GM11168 (cell line): ENCODE results near the gene SUCLG2.

Experiments used
- in situ Hi-C: fragments of 300-500 bp; cut with MboI; formaldehyde crosslinking; loops from one replicate; pipeline ENCODE4 v1.12.0; 2022; ENCODE audit warnings: low sequenced_read_pairs; ENCODE audit not compliant: unreplicated experiment

The SUCLG2 gene

GRCh38 chr3:67357610-67358458 is 296.6 kb downstream of the SUCLG2 start:
- in situ Hi-C loops = loop anchor here (25.0 kb wide), 1 partner anchor 396 kb away; no protein-coding TSS in a partner anchor

GRCh38 chr3:67349551-67350174 is 304.7 kb downstream of the SUCLG2 start:
- in situ Hi-C loops = loop anchor here (25.0 kb wide), 1 partner anchor 387 kb away; no protein-coding TSS in a partner anchor

- in situ Hi-C loops = no loop called here
These were observed 308.3 kb downstream of the SUCLG2 start for GRCh38 chr3:67346081-67346480.

- in situ Hi-C loops = no loop called here
These were observed 318.6 kb downstream of the SUCLG2 start for GRCh38 chr3:67335813-67336212.

- in situ Hi-C loops = no loop called here
These were observed 319.8 kb downstream of the SUCLG2 start for GRCh38 chr3:67334588-67334987.

DNA sequence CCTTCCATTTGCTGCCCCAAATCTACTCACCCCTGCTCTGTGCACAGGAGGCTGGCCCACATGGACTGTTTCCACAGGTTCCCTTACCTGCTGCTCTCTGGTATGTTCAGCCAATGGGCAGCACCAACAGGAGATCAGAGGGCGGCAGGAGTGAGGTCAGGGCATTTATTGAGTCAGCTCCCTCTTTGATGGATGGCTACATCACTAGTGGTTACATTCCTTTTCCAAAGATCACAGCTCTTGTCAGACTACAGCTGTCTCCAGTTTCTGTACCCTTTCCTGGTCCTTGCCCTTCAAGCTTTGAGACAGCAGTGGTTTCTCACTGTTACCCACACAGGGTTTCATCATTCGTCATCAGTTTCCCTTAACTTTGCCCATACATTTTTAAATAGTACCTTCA is 325.1 kb downstream of the SUCLG2 start:
- in situ Hi-C loops = no loop called here

DNA sequence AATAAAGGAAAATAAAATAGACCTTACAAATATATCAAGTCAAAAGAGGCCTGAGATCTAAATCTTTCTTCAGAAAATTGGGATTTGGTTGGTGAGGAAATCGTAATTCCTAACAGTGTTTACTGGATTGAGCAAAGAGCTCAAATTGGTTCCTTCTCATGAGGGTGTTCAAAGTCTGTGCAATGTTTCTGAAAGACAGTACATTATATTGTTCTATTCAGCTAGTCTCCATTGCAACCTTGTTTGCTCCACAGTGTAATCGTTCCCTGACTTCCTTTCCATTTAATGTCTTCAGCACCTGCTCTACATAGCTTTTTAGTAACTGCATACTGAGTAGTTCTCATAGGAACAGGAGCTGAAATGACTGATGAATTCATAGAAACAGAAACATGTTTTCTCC is 326.8 kb downstream of the SUCLG2 start:
- in situ Hi-C loops = no loop called here

DNA sequence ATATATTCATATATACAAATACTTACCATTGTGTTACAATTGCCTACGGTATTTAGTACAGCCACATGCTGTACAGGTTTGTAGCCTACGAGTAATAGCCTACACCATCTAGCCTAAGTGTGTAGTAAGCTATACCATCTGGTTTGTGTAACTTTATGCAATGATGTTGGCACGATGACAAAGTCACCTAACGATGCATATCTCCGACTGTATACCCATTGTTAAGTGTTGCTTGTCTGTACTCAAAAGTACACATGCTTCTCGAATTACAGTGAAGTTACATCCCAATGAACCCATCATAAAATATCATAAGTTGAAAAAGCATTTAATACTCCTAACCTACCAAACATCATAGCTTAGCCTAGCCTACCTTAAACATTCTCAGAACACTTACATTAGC is 329.2 kb downstream of the SUCLG2 start:
- in situ Hi-C loops = no loop called here
